Measurements from ENCODE around the gene EPB42.
"Not testable (repeated sequence)": the region's sequence is repeated elsewhere in the genome, so short reads cannot be mapped to it uniquely, and the experiment has no call there.

Gene EPB42

DNA sequence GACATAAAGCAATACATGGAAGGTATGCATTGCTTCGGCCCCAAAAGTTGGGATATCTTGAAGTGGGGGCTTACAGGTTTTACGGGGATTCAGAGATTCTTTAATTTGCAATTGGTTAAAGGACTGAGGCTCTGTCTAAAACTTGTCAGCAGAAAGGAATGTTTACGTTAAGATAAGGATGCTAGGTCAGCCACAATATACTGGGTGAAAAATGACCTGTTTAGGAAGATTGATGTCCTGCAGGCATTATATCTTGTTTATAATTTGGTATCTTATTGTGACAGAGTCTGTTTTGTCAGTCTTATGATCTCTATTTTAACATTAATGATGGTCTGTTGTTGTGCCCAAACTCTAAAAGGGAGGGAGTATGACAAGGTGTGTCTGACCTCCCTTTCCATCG is 50.9 kb downstream of the EPB42 start:
- no peak for DNase-seq (ENCODE audit: extremely low read depth, insufficient read length)
- TF ChIP-seq, protein P1, sequence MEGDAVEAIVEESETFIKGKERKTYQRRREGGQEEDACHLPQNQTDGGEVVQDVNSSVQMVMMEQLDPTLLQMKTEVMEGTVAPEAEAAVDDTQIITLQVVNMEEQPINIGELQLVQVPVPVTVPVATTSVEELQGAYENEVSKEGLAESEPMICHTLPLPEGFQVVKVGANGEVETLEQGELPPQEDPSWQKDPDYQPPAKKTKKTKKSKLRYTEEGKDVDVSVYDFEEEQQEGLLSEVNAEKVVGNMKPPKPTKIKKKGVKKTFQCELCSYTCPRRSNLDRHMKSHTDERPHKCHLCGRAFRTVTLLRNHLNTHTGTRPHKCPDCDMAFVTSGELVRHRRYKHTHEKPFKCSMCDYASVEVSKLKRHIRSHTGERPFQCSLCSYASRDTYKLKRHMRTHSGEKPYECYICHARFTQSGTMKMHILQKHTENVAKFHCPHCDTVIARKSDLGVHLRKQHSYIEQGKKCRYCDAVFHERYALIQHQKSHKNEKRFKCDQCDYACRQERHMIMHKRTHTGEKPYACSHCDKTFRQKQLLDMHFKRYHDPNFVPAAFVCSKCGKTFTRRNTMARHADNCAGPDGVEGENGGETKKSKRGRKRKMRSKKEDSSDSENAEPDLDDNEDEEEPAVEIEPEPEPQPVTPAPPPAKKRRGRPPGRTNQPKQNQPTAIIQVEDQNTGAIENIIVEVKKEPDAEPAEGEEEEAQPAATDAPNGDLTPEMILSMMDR (IDR thresholded peaks at IDR 0.05; ENCODE audit: insufficient read depth, low read length, poor library complexity, severe bottlenecking): no peak
- Histone ChIP-seq H3K27me3 (replicated peaks; ENCODE audit: control insufficient read depth, insufficient read depth, low read length) (no peaks in the 10 kb centered on the region), H3K36me3 (ENCODE audit: control insufficient read depth, insufficient read depth, low read length) (peaks cover 2% of the 10 kb centered on the region), H3K4me3 (replicated peaks; ENCODE audit: low read depth, low read length) (no peak overlapping the region)

DNA sequence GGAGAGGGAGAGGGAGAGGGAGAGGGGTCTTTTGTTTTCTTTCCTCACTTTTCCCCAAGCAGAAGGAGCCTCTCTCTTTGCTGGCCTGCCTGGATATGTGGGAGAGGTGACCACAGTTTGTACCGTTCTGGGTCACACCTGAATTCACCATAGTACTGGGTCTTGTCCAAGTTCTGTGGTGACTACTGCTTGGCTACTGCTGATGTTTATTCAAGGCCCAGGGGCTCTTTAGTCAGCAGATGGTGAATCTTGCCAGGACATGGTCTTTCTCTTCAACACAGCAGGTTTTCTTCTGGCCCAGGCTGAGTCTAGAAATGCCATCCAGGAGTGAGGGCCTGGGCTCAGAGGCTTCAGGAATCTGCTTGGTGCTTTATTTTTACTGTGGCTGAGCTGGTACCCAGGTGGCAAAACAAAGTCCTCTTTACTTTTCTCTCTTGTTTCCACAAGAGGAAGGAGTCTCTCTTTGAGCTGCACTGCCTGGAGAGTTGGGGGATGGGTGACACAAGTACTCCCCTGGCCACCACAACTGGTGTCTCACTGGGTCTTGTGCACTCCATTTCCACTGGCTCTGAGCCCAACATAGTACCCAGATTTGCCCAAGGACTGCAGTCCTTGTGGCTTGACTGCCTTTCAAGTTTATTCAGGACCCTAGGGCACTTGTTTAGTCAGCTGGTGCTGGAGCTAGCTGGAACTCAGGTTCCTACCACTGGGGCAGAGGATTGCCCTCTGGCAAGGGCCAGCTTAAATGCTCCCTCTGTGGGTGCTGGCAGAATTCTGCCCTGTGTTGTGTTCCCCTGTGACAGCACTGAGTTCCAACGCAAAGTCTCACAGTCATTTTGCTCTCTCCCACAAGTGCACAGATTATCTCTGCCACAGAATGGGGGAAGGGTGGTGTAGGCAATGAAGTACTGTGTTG is 52.4 kb downstream of the EPB42 start:
- no peak overlapping the region for H3K4me3 ChIP-seq (replicated peaks; ENCODE audit: low read depth, low read length)
- H3K27me3 ChIP-seq (replicated peaks; ENCODE audit: control insufficient read depth, insufficient read depth, low read length): no peaks in the 10 kb centered on the region
- TF ChIP-seq, protein P1 (IDR thresholded peaks at IDR 0.05; ENCODE audit: insufficient read depth, low read length, poor library complexity, severe bottlenecking): no peak
- DNase-seq (ENCODE audit: extremely low read depth, insufficient read length): no peak
- H3K36me3 ChIP-seq (ENCODE audit: control insufficient read depth, insufficient read depth, low read length): peaks cover 2% of the 10 kb centered on the region

DNA sequence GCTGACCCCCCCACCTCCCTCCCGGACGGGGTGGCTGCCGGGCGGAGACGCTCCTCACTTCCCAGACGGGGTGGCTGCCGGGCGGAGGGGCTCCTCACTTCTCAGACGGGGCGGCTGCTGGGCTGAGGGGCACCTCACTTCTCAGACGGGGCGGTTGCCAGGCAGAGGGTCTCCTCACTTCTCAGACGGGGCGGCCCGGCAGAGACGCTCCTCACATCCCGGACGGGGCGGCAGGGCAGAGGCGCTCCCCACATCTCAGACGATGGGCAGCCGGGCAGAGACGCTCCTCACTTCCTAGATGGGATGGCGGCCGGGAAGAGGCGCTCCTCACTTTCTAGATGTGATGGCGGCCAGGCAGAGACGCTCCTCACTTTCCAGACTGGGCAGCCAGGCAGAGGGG is 53.6 kb downstream of the EPB42 start:
- not testable (repeated sequence) for DNase-seq (ENCODE audit: extremely low read depth, insufficient read length); H3K36me3 ChIP-seq (ENCODE audit: control insufficient read depth, insufficient read depth, low read length); H3K4me3 ChIP-seq (replicated peaks; ENCODE audit: low read depth, low read length); H3K27me3 ChIP-seq (replicated peaks; ENCODE audit: control insufficient read depth, insufficient read depth, low read length)

DNA sequence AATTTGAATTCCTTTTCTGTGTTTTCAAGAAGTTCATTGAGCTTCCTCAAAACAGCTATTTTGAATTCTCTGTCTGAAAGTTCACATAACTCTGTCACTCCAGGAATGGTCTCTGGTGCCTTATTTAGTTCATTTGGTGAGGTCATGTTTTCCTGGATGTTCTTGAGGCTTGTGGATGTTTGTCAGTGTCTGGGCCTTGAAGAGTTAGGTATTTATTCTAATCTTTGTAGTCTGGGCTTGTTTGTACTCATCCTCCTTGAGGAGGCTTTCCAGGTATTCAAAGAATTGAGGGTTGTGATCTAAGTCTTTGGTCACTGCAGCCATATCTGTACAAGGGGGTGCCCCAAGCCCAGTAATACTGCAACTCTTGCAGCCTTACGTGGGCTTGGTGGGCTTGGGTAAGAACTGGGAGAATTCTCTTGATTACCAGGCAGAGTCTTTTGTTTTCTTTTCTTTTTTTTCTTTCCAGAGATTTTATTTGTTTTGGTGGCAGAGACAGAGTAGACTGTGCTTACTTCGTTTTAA is 55.0 kb downstream of the EPB42 start:
- no peaks in the 10 kb centered on the region for H3K27me3 ChIP-seq (replicated peaks; ENCODE audit: control insufficient read depth, insufficient read depth, low read length)
- no peak overlapping the region for H3K4me3 ChIP-seq (replicated peaks; ENCODE audit: low read depth, low read length)
- DNase-seq (ENCODE audit: extremely low read depth, insufficient read length): no peak
- TF ChIP-seq, protein P1 (IDR thresholded peaks at IDR 0.05; ENCODE audit: insufficient read depth, low read length, poor library complexity, severe bottlenecking): no peak
- peaks cover 2% of the 10 kb centered on the region for H3K36me3 ChIP-seq (ENCODE audit: control insufficient read depth, insufficient read depth, low read length)

DNA sequence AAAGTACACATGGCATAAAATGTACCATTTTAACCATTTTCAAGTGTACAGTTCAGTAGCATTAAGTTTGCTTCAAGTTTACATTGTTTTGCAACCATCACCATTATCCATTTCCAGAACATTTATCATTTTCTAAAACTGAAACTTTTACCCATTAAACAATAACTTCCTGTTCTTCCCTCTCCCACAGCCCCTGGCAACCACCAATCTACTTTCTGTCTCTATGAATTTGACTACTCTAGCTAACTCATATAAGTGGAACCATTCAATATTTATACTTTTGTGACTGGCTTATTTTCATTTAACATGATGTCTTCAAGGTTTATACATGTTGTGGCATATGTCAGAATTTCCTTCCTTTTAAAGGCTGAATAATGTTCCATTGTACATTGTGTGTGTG is 67.5 kb downstream of the EPB42 start:
- Histone ChIP-seq H3K36me3 (ENCODE audit: control insufficient read depth, insufficient read depth, low read length) (peaks cover 2% of the 10 kb centered on the region), H3K27me3 (replicated peaks; ENCODE audit: control insufficient read depth, insufficient read depth, low read length) (no peaks in the 10 kb centered on the region), H3K4me3 (replicated peaks; ENCODE audit: low read depth, low read length) (no peak overlapping the region)
- no peak for DNase-seq (ENCODE audit: extremely low read depth, insufficient read length)
- TF ChIP-seq, protein P1 (IDR thresholded peaks at IDR 0.05; ENCODE audit: insufficient read depth, low read length, poor library complexity, severe bottlenecking): no peak

DNA sequence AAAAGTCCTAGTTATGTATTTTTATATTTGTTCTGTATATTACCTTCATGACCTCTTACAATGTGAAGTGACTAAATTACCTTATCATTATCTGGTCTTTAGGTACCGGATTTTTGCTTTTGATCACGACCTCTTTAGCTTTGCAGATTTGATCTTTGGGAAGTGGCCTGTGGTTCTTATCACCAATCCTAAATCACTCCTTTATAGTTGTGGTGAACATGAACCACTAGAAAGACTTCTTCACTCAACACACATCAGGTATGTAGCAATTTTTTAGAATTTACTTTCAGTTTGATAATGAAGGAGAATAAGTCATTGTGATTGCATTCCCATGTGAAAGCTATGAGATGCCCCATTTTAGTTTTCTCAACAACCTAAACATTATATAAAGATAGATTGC is 69.1 kb downstream of the EPB42 start:
- DNase-seq (ENCODE audit: extremely low read depth, insufficient read length): no peak
- Histone ChIP-seq H3K4me3 (replicated peaks; ENCODE audit: low read depth, low read length) (no peak overlapping the region), H3K36me3 (ENCODE audit: control insufficient read depth, insufficient read depth, low read length) (peaks cover 2% of the 10 kb centered on the region), H3K27me3 (replicated peaks; ENCODE audit: control insufficient read depth, insufficient read depth, low read length) (no peaks in the 10 kb centered on the region)
- TF ChIP-seq, protein P1 (IDR thresholded peaks at IDR 0.05; ENCODE audit: insufficient read depth, low read length, poor library complexity, severe bottlenecking): no peak

Measured in GM06990 (cell line).